Fibroblast of upper back skin (primary cell): Measurements from ENCODE around the gene LCN9.
"Not testable (repeated sequence)": the region's sequence is repeated elsewhere in the genome, so short reads cannot be mapped to it uniquely, and the experiment has no call there.

Experiments
- DNase-seq: peaks from one replicate; pipeline ENCODE4 v3.0.0-alpha.2; 2013

LCN9 gene

GRCh38 chr9:135662758-135663450, at the start of gene LCN9:
TSS of gene LCN9 (plus strand) at chr9:135663309. CDS start at chr9:135663322, 13 bp downstream.
- DNase-seq = peak; percentile 4

GRCh38 chr9:135613946-135614805, 48.9 kb upstream of the LCN9 start:
- DNase-seq = no peak

- no peak for DNase-seq
These were observed 48.1 kb upstream of the LCN9 start for GRCh38 chr9:135614821-135615665.

- DNase-seq = no peak
These were observed 47.2 kb upstream of the LCN9 start for GRCh38 chr9:135615666-135616618.

- DNase-seq = no peak
These were observed 46.2 kb upstream of the LCN9 start for GRCh38 chr9:135616619-135617537.

GRCh38 chr9:135617538-135617900, 45.6 kb upstream of the LCN9 start:
- no peak for DNase-seq

GRCh38 chr9:135617991-135618411, 45.1 kb upstream of the LCN9 start:
- DNase-seq = no peak

- DNase-seq = no peak
These were observed 44.1 kb upstream of the LCN9 start for GRCh38 chr9:135618866-135619598.

GRCh38 chr9:135619599-135619886, 43.6 kb upstream of the LCN9 start:
- no peak for DNase-seq

GRCh38 chr9:135620558-135620957, 42.6 kb upstream of the LCN9 start:
- DNase-seq = no peak

GRCh38 chr9:135622415-135623020, 40.6 kb upstream of the LCN9 start:
- no peak for DNase-seq

GRCh38 chr9:135624282-135624681, 38.8 kb upstream of the LCN9 start:
- DNase-seq = no peak

GRCh38 chr9:135632841-135633240, 30.3 kb upstream of the LCN9 start:
- no peak for DNase-seq

GRCh38 chr9:135636930-135637530, 26.1 kb upstream of the LCN9 start:
- not testable (repeated sequence) for DNase-seq

- DNase-seq = no peak
These were observed 23.9 kb upstream of the LCN9 start, which contains the start of gene GLT6D1 for GRCh38 chr9:135639196-135639595. TSS of gene GLT6D1 (minus strand) at chr9:135639540. CDS start at chr9:135639187, 353 bp downstream.

GRCh38 chr9:135641047-135641446, 22.1 kb upstream of the LCN9 start:
- no peak for DNase-seq

- no peak for DNase-seq
These were observed 21.4 kb upstream of the LCN9 start for GRCh38 chr9:135641745-135642144.

- DNase-seq = no peak
These were observed 18.4 kb upstream of the LCN9 start for GRCh38 chr9:135644631-135645218.

- no peak for DNase-seq
These were observed 15.2 kb upstream of the LCN9 start for GRCh38 chr9:135647884-135648283.
